Cardiac muscle cell (in vitro differentiated cells and primary cell): ENCODE results near the gene ROBO2. TPM values are rescaled to one million over a fixed set of nuclear protein-coding genes. Genes with fewer than 3 reads are reported as not detected.

ENCODE experiments used
- DNase-seq, 2 donors: peaks; one replicate each; pipeline versions ENCODE4 v3.0.0 to v3.0.0-alpha.2; 2010 to 2017; ENCODE audit warnings: low read depth in 1 of 2, low spot score in 1 of 2
- H3K27ac ChIP-seq: fragments of 200-600 bp; sonication (generic); 2 replicates; pipeline ENCODE4 v1.5.1; 2016
- H3K27me3 ChIP-seq: fragments of 200-600 bp; sonication (generic); 2 replicates; pipeline ENCODE4 v1.6.0; 2016; ENCODE audit warnings: control low read depth
- H3K36me3 ChIP-seq: fragments of 200-600 bp; sonication (generic); 2 replicates; pipeline ENCODE4 v1.5.1; 2016; ENCODE audit warnings: control low read depth
- H3K4me1 ChIP-seq: fragments of 200-600 bp; sonication (generic); 2 replicates; pipeline ENCODE4 v1.8.1; 2017; ENCODE audit warnings: low read depth, mild to moderate bottlenecking, mixed run types
- H3K4me3 ChIP-seq: fragments of 200-600 bp; sonication (generic); 2 replicates; pipeline ENCODE4 v1.5.1; 2016; ENCODE audit warnings: mild to moderate bottlenecking
- H3K9me3 ChIP-seq: fragments of 200-600 bp; sonication (generic); 2 replicates; pipeline ENCODE4 v1.5.1; 2017; ENCODE audit warnings: low read depth, mild to moderate bottlenecking, control low read depth
- CTCF ChIP-seq: IDR thresholded peaks from 2 replicates; pipeline ENCODE4 v1.5.1; 2012; ENCODE audit warnings: low read depth, mild to moderate bottlenecking, low read length
- polyA plus RNA-seq: library from polyadenylated mRNA; unstranded; fragments of >200 nt; fragmentation: Nextera tagmentation; extraction: Ambion mirVana; gene quantifications from 2 replicates; pipeline ENCODE4 v1.2.1, GENCODE V29; 2016
- total RNA-seq: library from RNA; depleted of rRNA; stranded (reverse); fragments of >200 nt; gene quantifications from 2 replicates; pipeline ENCODE4 v1.2.3, GENCODE V29; 2016

The ROBO2 gene
- total and polyA plus RNA-seq, 2 experiments from 2014 or later = 13.5 to 39.4 TPM

GRCh38 chr3:77506384-77506783 is 466.5 kb downstream of the ROBO2 start:
- TF ChIP-seq CTCF = no peak

DNA sequence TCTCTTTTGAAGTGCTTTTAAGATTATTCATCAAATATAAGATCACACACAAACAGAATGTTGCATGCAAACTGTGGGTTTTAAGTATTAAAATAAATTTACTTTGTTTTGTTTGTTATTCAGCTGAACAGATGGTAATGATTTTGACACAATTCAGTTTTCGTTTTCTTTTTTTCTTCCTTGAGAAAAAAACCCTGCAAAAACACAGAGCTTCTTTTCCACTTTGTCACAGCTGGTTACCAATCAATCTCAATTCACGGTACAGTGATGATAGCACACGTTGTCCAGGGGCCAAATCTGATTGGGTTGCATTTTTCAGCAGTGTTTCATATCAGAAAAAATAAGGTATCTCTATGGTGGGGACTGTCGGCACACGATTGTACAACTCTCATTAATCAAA is 473.6 kb downstream of the ROBO2 start:
- DNase-seq = peak in 1 of 2 donors; percentile 8
- Histone ChIP-seq H3K4me1 (peaks cover 6% of the 10 kb centered on the region), H3K9me3 (no peaks in the 10 kb centered on the region), H3K27ac (no peak overlapping the region), H3K36me3 (no peaks in the 10 kb centered on the region), H3K4me3 (no peak overlapping the region), H3K27me3 (no peaks in the 10 kb centered on the region)
- TF ChIP-seq CTCF = no peak

More at GRCh38 chr3:77506384-77506783, 466.5 kb downstream of the ROBO2 start:
- no peak for DNase-seq
- Histone ChIP-seq H3K27ac (no peak overlapping the region), H3K27me3 (no peaks in the 10 kb centered on the region), H3K4me3 (no peak overlapping the region), H3K9me3 (no peaks in the 10 kb centered on the region), H3K36me3 (no peaks in the 10 kb centered on the region), H3K4me1 (no peaks in the 10 kb centered on the region)

- H3K27ac ChIP-seq = no peak overlapping the region
- no peak for TF ChIP-seq CTCF
- H3K4me3 ChIP-seq = no peak overlapping the region
- H3K27me3 ChIP-seq = no peaks in the 10 kb centered on the region
- no peaks in the 10 kb centered on the region for H3K36me3 ChIP-seq
- no peak for DNase-seq
- no peaks in the 10 kb centered on the region for H3K9me3 ChIP-seq
- peaks cover 6% of the 10 kb centered on the region for H3K4me1 ChIP-seq
These were observed 474.9 kb downstream of the ROBO2 start for GRCh38 chr3:77514766-77515165.

DNA sequence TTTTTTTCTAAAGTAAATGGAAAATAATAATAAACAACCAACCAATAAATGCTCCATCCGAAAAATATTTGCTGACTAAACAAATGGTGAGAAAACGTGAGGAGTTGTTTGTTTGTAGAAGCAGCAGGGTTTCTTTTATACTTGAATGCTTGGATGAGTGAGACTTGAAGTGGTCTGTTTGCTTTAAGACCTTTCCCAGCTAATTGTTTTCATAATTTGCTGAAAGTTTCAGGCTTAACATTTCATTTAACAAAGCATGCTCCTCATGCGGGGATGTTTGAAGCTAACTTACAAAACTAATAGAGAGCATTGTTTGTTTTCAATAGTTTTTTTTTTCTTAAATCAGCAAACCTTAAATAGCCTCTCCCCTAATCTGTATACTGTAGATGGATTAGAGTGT is 484.6 kb downstream of the ROBO2 start:
- H3K27ac ChIP-seq = no peak overlapping the region
- no peak for DNase-seq

DNA sequence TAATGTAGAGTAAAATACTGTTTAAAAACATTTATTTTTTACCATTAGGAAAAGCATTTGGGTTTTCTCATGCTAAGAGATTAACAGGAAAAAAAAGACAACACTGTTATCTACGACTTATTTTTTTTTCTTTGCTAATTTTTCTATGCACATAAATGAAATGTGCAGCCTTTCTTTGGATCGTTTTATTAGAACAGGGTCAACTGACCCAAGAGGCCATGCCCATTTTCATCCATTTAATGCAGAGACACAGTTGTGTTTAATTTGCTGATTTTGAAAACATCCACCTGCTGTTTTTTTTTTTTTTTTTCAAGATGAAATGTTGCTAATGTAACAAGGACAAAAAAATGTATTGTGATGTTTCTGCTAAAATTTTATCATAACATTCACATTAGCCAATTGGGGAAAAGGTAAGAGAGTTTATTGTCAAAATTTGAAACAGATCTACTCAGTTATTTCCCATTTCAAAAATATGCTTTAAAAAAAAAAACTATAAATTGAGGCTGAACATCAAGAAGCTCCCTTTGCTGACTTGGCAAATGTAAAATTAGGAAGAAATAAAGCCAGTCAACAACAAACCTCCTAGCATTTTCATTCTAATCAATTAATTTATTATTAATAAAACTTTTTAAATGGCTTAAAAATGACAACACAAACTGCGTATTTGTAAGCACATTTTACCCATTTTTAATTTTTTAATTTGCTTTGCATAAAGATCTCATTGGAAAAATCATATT is 485.2 kb downstream of the ROBO2 start:
- Histone ChIP-seq H3K4me3 (no peak overlapping the region), H3K27me3 (no peaks in the 10 kb centered on the region), H3K27ac (no peak overlapping the region), H3K9me3 (no peaks in the 10 kb centered on the region), H3K36me3 (no peaks in the 10 kb centered on the region), H3K4me1 (peaks cover 13% of the 10 kb centered on the region)
- no peak for DNase-seq
- no peak for TF ChIP-seq CTCF

More for the DNA sequence above, 484.6 kb downstream of the ROBO2 start:
- H3K36me3 ChIP-seq = no peaks in the 10 kb centered on the region
- peaks cover 13% of the 10 kb centered on the region for H3K4me1 ChIP-seq
- H3K9me3 ChIP-seq = no peaks in the 10 kb centered on the region
- no peak overlapping the region for H3K4me3 ChIP-seq
- H3K27me3 ChIP-seq = no peaks in the 10 kb centered on the region
- TF ChIP-seq CTCF = no peak
